Common myeloid progenitor, CD34-positive (primary cell): ENCODE results near the gene COL4A2.

ENCODE experiments used
- CTCF ChIA-PET: fragments of 350-600 bp; sonication (Branson Sonifier 250); formaldehyde crosslinking; loops from one replicate; lab custom pipeline; 2021; ENCODE audit warnings: antibody characterized with exemption; lab: Charles Lee
- POLR2A ChIA-PET: fragments of 350-600 bp; sonication (Branson Sonifier 250); formaldehyde crosslinking; loops from one replicate; lab custom pipeline; 2021; ENCODE audit warnings: antibody characterized with exemption; lab: Charles Lee
- DNase-seq, 3 donors: peaks; one replicate each; pipeline versions ENCODE4 v3.0.0 to v3.0.0-alpha.2; 2013
- H3K27ac ChIP-seq, 2 experiments: 1 replicate in 1 of 2; 2 replicates in 1 of 2; pipeline ENCODE4 v1.7.0; 2013; ENCODE audit warnings: inconsistent platforms in 2 of 2, low read length in 2 of 2, mild to moderate bottlenecking in 2 of 2, low read depth in 1 of 2, moderate library complexity in 1 of 2; ENCODE audit not compliant: severe bottlenecking in 2 of 2, insufficient read depth in 1 of 2, poor library complexity in 1 of 2
- H3K27me3 ChIP-seq, 5 experiments: replicated peaks in 2 of 5; 1 replicate in 3 of 5; 2 replicates in 2 of 5; pipeline versions ENCODE4 v1.6.1 to v1.7.0; 2013; ENCODE audit warnings: low read length in 4 of 5, mild to moderate bottlenecking in 2 of 5, moderate library complexity in 2 of 5, inconsistent platforms in 1 of 5; ENCODE audit not compliant: insufficient read depth in 5 of 5, control insufficient read depth in 4 of 5
- H3K36me3 ChIP-seq, 4 experiments: 1 replicate in 2 of 4; 2 replicates in 2 of 4; pipeline versions ENCODE4 v1.6.1 to v1.7.0; 2013; ENCODE audit warnings: low read length in 3 of 4, control low read depth in 1 of 4, mild to moderate bottlenecking in 1 of 4; ENCODE audit not compliant: control insufficient read depth in 4 of 4, insufficient read depth in 4 of 4
- H3K4me1 ChIP-seq, 4 experiments: 1 replicate in 3 of 4; 2 replicates in 1 of 4; pipeline versions ENCODE4 v1.6.1 to v1.7.1; 2013; ENCODE audit warnings: low read length in 3 of 4, mild to moderate bottlenecking in 3 of 4, control low read depth in 1 of 4, inconsistent platforms in 1 of 4, moderate library complexity in 1 of 4; ENCODE audit not compliant: control insufficient read depth in 4 of 4, insufficient read depth in 4 of 4; ENCODE audit errors: control extremely low read depth in 1 of 4
- H3K4me3 ChIP-seq, 7 experiments: 1 replicate in 4 of 7; 2 replicates in 3 of 7; pipeline versions ENCODE4 v1.5.1 to v1.7.0; 2013; ENCODE audit warnings: mild to moderate bottlenecking in 7 of 7, low read length in 6 of 7, moderate library complexity in 6 of 7, inconsistent platforms in 2 of 7, low read depth in 2 of 7, control low read depth in 1 of 7; ENCODE audit not compliant: insufficient read depth in 4 of 7, control insufficient read depth in 1 of 7; ENCODE audit errors: extremely low read depth in 1 of 7
- H3K9me3 ChIP-seq, 5 experiments: 1 replicate in 4 of 5; 2 replicates in 1 of 5; pipeline versions ENCODE4 v1.6.1 to v1.7.1; 2013; ENCODE audit warnings: low read length in 4 of 5, mild to moderate bottlenecking in 2 of 5, inconsistent platforms in 1 of 5, low read depth in 1 of 5, moderate library complexity in 1 of 5; ENCODE audit not compliant: control insufficient read depth in 4 of 5, insufficient read depth in 2 of 5; ENCODE audit errors: control extremely low read depth in 1 of 5
- whole genome bisulfite sequencing: methylation state at CpG from one replicate; pipeline ENCODE4 v1.1.5; 2013; ENCODE audit not compliant: insufficient coverage; 5-methylcytosine and 5-hydroxymethylcytosine counted together

The COL4A2 gene

GRCh38 chr13:110399801-110400200 is 92.7 kb downstream of the COL4A2 start:
- POLR2A ChIA-PET: no interaction called here
- H3K4me3 ChIP-seq: no peak overlapping the region
- DNase-seq: no peak
- CTCF ChIA-PET: no interaction called here
- 100% methylated on average over 1 of the region's 2 CpGs for WGBS
- H3K36me3 ChIP-seq: no peaks in the 10 kb centered on the region
- peaks cover 14 to 92% (median 35%) of the 10 kb centered on the region in 5 experiments for H3K27me3 ChIP-seq
- no peaks in the 10 kb centered on the region for H3K4me1 ChIP-seq
- no peak overlapping the region for H3K27ac ChIP-seq
- peaks cover 0 to 6% (median 0%) of the 10 kb centered on the region in 5 experiments for H3K9me3 ChIP-seq

GRCh38 chr13:110400786-110401533 is 93.9 kb downstream of the COL4A2 start:
- DNase-seq: no peak

GRCh38 chr13:110402299-110403069 is 95.4 kb downstream of the COL4A2 start:
- 92% methylated on average over 6 of the region's 9 CpGs for WGBS
- H3K27ac ChIP-seq: no peak overlapping the region
- no peaks in the 10 kb centered on the region for H3K4me1 ChIP-seq
- H3K9me3 ChIP-seq: peaks cover 0 to 6% (median 0%) of the 10 kb centered on the region in 5 experiments
- H3K27me3 ChIP-seq: peaks cover 15 to 88% (median 29%) of the 10 kb centered on the region in 5 experiments
- H3K4me3 ChIP-seq: no peak overlapping the region
- CTCF ChIA-PET: interaction anchor here (1.9 kb wide), 1 partner anchor 13 kb away, joined by 6 read pairs; no protein-coding TSS in a partner anchor
- POLR2A ChIA-PET: no interaction called here
- DNase-seq: no peak
- H3K36me3 ChIP-seq: no peaks in the 10 kb centered on the region

More at GRCh38 chr13:110400786-110401533, 93.9 kb downstream of the COL4A2 start:
- H3K27me3 ChIP-seq: peaks cover 14 to 88% (median 35%) of the 10 kb centered on the region in 5 experiments
- ChIA-PET POLR2A (no interaction called here), CTCF (interaction anchor here (0.9 to 1.9 kb wide), 3 partner anchors 9 to 21 kb away, joined by 4 to 6 read pairs (median 6); no protein-coding TSS in a partner anchor)
- no peak overlapping the region for H3K27ac ChIP-seq
- no peaks in the 10 kb centered on the region for H3K4me1 ChIP-seq
- H3K36me3 ChIP-seq: no peaks in the 10 kb centered on the region
- no peak overlapping the region for H3K4me3 ChIP-seq
- peaks cover 0 to 6% (median 0%) of the 10 kb centered on the region in 5 experiments for H3K9me3 ChIP-seq
- 94% methylated on average over 2 of the region's 3 CpGs for WGBS

GRCh38 chr13:110403315-110403714 is 96.2 kb downstream of the COL4A2 start:
- Histone ChIP-seq H3K27ac (no peak overlapping the region), H3K9me3 (peaks cover 0 to 6% (median 0%) of the 10 kb centered on the region in 5 experiments), H3K27me3 (peaks cover 11 to 88% (median 29%) of the 10 kb centered on the region in 5 experiments), H3K4me1 (no peaks in the 10 kb centered on the region), H3K36me3 (no peaks in the 10 kb centered on the region), H3K4me3 (no peak overlapping the region)
- ChIA-PET CTCF (no interaction called here), POLR2A (no interaction called here)
- WGBS: 67% methylated on average over 1 of the region's 1 CpG
- no peak for DNase-seq

GRCh38 chr13:110403721-110404120 is 96.6 kb downstream of the COL4A2 start:
- 100% methylated on average over 1 of the region's 2 CpGs for WGBS
- DNase-seq: no peak
- peaks cover 11 to 87% (median 29%) of the 10 kb centered on the region in 5 experiments for H3K27me3 ChIP-seq
- ChIA-PET POLR2A (no interaction called here), CTCF (no interaction called here)
- no peak overlapping the region for H3K4me3 ChIP-seq
- no peak overlapping the region for H3K27ac ChIP-seq
- no peaks in the 10 kb centered on the region for H3K4me1 ChIP-seq
- peaks cover 0 to 6% (median 0%) of the 10 kb centered on the region in 5 experiments for H3K9me3 ChIP-seq
- no peaks in the 10 kb centered on the region for H3K36me3 ChIP-seq

- H3K27ac ChIP-seq: no peak overlapping the region
- POLR2A ChIA-PET: no interaction called here
These were observed 97.2 kb downstream of the COL4A2 start for GRCh38 chr13:110404321-110404720.

More at GRCh38 chr13:110404321-110404720, 97.2 kb downstream of the COL4A2 start:
- no peak overlapping the region for H3K4me3 ChIP-seq
- H3K4me1 ChIP-seq: peaks cover 0 to 2% (median 0%) of the 10 kb centered on the region in 4 experiments
- WGBS: 97% methylated on average over 3 of the region's 4 CpGs
- no peak for DNase-seq
- peaks cover 0 to 6% (median 0%) of the 10 kb centered on the region in 5 experiments for H3K9me3 ChIP-seq
- no peaks in the 10 kb centered on the region for H3K36me3 ChIP-seq
- CTCF ChIA-PET: no interaction called here
- peaks cover 7 to 86% (median 25%) of the 10 kb centered on the region in 5 experiments for H3K27me3 ChIP-seq
